Motor neuron (in vitro differentiated cells): Measurements from ENCODE around the gene NAA80. TPM values are rescaled to one million over a fixed set of nuclear protein-coding genes. Genes with fewer than 3 reads are reported as not detected.
"Not testable (repeated sequence)": the region's sequence is repeated elsewhere in the genome, so short reads cannot be mapped to it uniquely, and the experiment has no call there.

Experiments used
- ATAC-seq, 8 experiments: fragments of 200-7000 bp; cut with Tn5 transposase; replicated peaks in 6 of 8; 2 replicates each; pipeline ENCODE4 v1.8.0; 2021; ENCODE audit warnings: mild to moderate bottlenecking in 8 of 8, moderate library complexity in 8 of 8
- H3K27ac ChIP-seq, 2 donors: fragments of 250-450 bp; sonication (Bioruptor Pico); 2 replicates each; pipeline ENCODE4 v1.9.0; 2021; ENCODE audit warnings: antibody characterized with exemption in 2 of 2, mild to moderate bottlenecking in 2 of 2, moderate library complexity in 1 of 2
- H3K4me1 ChIP-seq, 2 donors: fragments of 250-450 bp; sonication (Bioruptor Pico); replicated peaks in 1 of 2; 2 replicates each; pipeline ENCODE4 v1.6.1; 2021; ENCODE audit warnings: antibody characterized with exemption in 2 of 2, mild to moderate bottlenecking in 2 of 2, moderate library complexity in 1 of 2
- H3K4me3 ChIP-seq, 5 donors: fragments of 250-450 bp; sonication (Bioruptor Pico); 2 replicates each; pipeline ENCODE4 v1.9.0; 2021; ENCODE audit warnings: antibody characterized with exemption in 5 of 5, mild to moderate bottlenecking in 5 of 5, moderate library complexity in 4 of 5
- WGBS, 10 experiments: fragments of 450-650 bp; shearing (Covaris generic); methylation state at CpG; one replicate each; pipeline ENCODE4 v1.0.0; 2022; 5-methylcytosine and 5-hydroxymethylcytosine counted together
- in situ Hi-C, 9 experiments: fragments of 400-800 bp; cut with MboI; loops; one replicate each; pipeline ENCODE4 v1.15.0; 2021; ENCODE audit warnings: low sequenced_read_pairs in 9 of 9, low pct_unique_long_range_greater_than_20kb in 2 of 9; ENCODE audit not compliant: unreplicated experiment in 9 of 9
- total RNA-seq, 8 experiments: library from RNA; unstranded; fragments of 300-600 nt; gene quantifications; 2 replicates each; pipeline versions ENCODE4 v1.2.3 to v1.2.4, GENCODE V29; 2022

Gene NAA80
- total RNA-seq, 8 experiments from 2014 or later = 2.7 to 8.8 (median 5.1) TPM

GRCh38 chr3:50274371-50275104 lies 24.7 kb downstream of the NAA80 start:
- in situ Hi-C loops = loop anchor here in 2 of 9 experiments (10.0 kb wide), 1 partner anchor 80 kb away; the partner anchor contains the start of gene GNAT1 (in 2 of the 2)
- ATAC-seq = peak; percentile 6 to 43 (median 31)
- no peak overlapping the region for H3K4me3 ChIP-seq
- peaks cover 9 to 11% of the 10 kb centered on the region in 2 donors for H3K4me1 ChIP-seq
- no peak overlapping the region for H3K27ac ChIP-seq
- WGBS, 10 experiments = 0 to 70% (median 13%) methylated on average over 1 to 4 of the region's 26 CpGs; no CpG with 5 or more reads in 5 of the 10 experiments

- 58 to 90% (median 82%) methylated on average over 2 to 9 of the region's 31 CpGs; no CpG with 5 or more reads in 6 of the 10 experiments for WGBS, 10 experiments
- no peak overlapping the region for H3K27ac ChIP-seq
- ATAC-seq = no peak
- H3K4me3 ChIP-seq = no peak overlapping the region
- peaks cover 9 to 19% of the 10 kb centered on the region in 2 donors for H3K4me1 ChIP-seq
- in situ Hi-C loops = loop anchor here in 2 of 9 experiments (10.0 kb wide), 1 partner anchor 79 kb away; the partner anchor contains the start of gene GNAT1 (in 2 of the 2)
These were observed 25.5 kb downstream of the NAA80 start for GRCh38 chr3:50273689-50274065.

DNA sequence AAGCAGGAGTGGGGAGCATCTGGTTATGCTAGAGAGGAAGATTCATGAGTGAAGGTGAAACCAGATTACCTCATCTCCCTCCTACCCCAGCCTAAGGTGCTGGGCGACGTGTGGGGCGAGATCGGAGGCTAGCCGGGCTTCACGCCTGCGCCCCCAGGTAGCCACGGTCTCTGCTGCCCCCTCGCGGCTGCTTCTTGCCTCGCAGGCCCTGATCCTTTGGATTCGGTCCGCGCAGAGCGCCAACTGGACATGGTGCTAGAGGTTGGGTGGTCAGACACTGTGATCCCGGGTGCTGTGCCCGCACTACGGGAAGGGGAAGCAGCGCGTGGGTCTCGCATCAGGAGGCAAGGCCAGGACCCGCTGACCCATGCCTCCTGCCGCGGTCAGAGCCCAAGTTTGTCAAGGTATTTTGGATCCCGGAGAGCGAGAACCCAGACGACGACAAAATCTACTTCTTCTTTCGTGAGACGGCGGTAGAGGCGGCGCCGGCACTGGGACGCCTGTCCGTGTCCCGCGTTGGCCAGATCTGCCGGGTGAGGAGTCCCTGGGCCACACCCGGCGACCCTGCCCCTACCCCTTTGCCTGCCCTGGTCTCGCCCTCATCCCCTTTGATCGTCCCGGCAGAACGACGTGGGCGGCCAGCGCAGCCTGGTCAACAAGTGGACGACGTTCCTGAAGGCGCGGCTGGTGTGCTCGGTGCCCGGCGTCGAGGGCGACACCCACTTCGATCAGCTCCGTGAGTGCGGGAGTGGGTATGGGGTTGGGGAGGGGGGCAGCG lies 26.1 kb downstream of the NAA80 start:
- Histone ChIP-seq H3K4me1 (peaks cover 9 to 22% of the 10 kb centered on the region in 2 donors), H3K27ac (no peak overlapping the region), H3K4me3 (peak overlapping the region in 2 of 5 donors; percentile 2 to 13)
- ATAC-seq = peak; percentile 39 to 85 (median 78)
- in situ Hi-C loops = loop anchor here in 2 of 9 experiments (10.0 kb wide), 1 partner anchor 78 kb away; the partner anchor contains the start of gene GNAT1 (in 2 of the 2)
- 0 to 80% (median 0%) methylated on average over 1 to 9 of the region's 61 CpGs; no CpG with 5 or more reads in 5 of the 10 experiments for WGBS, 10 experiments

DNA sequence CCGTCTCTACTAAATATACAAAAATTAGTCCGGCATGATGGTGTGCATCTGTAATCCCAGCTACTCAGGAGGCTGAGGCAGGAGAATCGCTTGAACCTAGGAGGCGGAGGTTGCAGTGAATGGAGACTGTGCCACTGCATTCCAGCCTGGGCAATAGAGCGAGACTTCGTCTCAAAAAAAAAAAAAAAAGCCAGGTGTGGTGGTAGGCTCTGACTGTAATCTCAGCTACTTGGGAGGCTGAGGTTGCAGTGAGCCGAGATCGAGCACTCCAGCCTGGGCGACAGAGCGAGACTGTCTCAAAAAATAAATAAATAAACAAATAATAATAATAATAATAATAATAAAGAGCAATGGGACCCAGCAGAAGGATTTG lies 26.7 kb downstream of the NAA80 start:
- 28 to 100% (median 67%) methylated on average over 1 to 6 of the region's 10 CpGs for WGBS, 10 experiments
- ATAC-seq, H3K4me3 ChIP-seq, H3K27ac ChIP-seq: not testable (repeated sequence)
- in situ Hi-C loops = loop anchor here in 2 of 9 experiments (10.0 kb wide), 1 partner anchor 78 kb away; the partner anchor contains the start of gene GNAT1 (in 2 of the 2)
- peaks cover 13 to 28% of the 10 kb centered on the region in 2 donors for H3K4me1 ChIP-seq

DNA sequence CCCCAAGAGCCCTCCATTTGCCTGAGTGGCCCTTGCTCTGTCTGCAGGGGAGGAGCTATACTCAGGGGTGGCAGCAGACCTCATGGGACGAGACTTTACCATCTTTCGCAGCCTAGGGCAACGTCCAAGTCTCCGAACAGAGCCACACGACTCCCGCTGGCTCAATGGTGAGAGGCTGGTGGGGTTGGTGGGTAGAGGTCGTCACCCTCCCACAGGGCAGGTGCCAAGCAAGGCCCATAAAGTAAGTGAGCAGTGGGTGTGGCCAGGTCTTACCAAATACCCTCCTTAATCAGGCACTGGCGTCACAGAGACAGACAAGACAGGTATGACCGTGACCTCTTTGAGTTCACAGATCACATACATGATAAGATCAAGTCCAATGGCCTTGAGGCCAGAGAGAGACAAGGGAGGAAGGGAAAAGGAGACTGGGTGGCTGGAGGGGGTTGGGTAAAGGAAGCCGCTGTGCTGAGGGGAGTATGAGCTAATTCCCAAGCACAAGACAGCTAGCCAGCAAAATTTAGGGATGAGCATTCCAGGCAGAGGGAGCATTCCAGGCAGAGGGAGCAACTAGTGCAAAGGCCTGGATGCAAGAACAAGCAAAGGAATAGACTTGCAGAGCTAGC lies 27.8 kb downstream of the NAA80 start:
- in situ Hi-C loops = loop anchor here in 2 of 9 experiments (10.0 kb wide), 1 partner anchor 77 kb away; the partner anchor contains the start of gene GNAT1 (in 2 of the 2)
- no peak overlapping the region for H3K4me3 ChIP-seq
- no peak for ATAC-seq
- WGBS, 10 experiments = 0 to 97% (median 67%) methylated on average over 1 to 6 of the region's 10 CpGs; no CpG with 5 or more reads in 5 of the 10 experiments
- H3K4me1 ChIP-seq = peaks cover 22 to 39% of the 10 kb centered on the region in 2 donors
- H3K27ac ChIP-seq = no peak overlapping the region

DNA sequence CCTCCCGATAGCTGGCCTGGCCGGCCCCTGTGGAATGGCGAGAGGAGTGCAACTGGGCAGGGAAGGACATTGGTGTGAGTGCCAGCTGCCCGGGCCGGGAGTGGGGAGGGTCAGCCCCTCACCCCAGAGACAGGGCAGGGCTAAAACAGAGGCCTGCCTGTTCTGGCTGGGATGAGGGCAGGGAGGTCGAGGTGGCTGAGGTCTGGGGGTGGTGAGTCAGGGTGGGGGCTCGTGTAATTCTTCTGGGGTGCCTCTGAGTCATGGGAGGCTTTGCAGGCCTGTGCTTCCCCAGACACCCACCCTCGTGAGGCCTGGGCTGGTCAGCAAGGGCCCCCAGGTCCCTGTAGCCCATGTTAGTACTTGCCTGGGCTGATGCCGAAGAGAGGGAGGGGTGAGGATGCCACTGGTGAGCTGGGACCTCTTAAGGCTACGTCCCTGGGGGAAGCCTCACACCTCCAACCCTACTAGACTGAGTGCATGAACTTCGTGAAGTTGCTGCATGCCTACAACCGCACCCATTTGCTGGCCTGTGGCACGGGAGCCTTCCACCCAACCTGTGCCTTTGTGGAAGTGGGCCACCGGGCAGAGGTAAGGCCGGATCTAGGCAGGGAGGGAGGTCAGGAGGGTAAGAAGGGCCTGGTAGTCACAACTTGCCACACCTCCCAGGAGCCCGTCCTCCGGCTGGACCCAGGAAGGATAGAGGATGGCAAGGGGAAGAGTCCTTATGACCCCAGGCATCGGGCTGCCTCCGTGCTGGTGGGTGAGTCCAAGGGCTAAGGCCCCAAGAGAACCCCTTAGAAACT lies 28.6 kb downstream of the NAA80 start:
- Histone ChIP-seq H3K4me1 (peaks cover 27 to 47% of the 10 kb centered on the region in 2 donors), H3K4me3 (no peak overlapping the region), H3K27ac (no peak overlapping the region)
- in situ Hi-C loops = loop anchor here in 2 of 9 experiments (10.0 kb wide), 1 partner anchor 76 kb away; the partner anchor contains the start of gene GNAT1 (in 2 of the 2)
- ATAC-seq = no peak
- 20 to 100% methylated on average over 1 to 3 of the region's 19 CpGs; no CpG with 5 or more reads in 8 of the 10 experiments for WGBS, 10 experiments

GRCh38 chr3:50269977-50270413 lies 29.2 kb downstream of the NAA80 start:
- ATAC-seq = peak in 1 of 8 experiments; percentile 3
- Histone ChIP-seq H3K4me3 (no peak overlapping the region), H3K4me1 (peaks cover 34 to 53% of the 10 kb centered on the region in 2 donors), H3K27ac (no peak overlapping the region)
- in situ Hi-C loops = loop anchor here in 2 of 9 experiments (10.0 kb wide), 1 partner anchor 75 kb away; the partner anchor contains the start of gene GNAT1 (in 2 of the 2)
- 90 to 100% (median 100%) methylated on average over 1 to 3 of the region's 8 CpGs; no CpG with 5 or more reads in 7 of the 10 experiments for WGBS, 10 experiments

GRCh38 chr3:50269460-50269859 lies 29.7 kb downstream of the NAA80 start:
- H3K27ac ChIP-seq = no peak overlapping the region
- in situ Hi-C loops = no loop called here
- peaks cover 38 to 57% of the 10 kb centered on the region in 2 donors for H3K4me1 ChIP-seq
- no peak for ATAC-seq
- no peak overlapping the region for H3K4me3 ChIP-seq
- 73 to 100% methylated on average over 1 to 2 of the region's 4 CpGs; no CpG with 5 or more reads in 8 of the 10 experiments for WGBS, 10 experiments

DNA sequence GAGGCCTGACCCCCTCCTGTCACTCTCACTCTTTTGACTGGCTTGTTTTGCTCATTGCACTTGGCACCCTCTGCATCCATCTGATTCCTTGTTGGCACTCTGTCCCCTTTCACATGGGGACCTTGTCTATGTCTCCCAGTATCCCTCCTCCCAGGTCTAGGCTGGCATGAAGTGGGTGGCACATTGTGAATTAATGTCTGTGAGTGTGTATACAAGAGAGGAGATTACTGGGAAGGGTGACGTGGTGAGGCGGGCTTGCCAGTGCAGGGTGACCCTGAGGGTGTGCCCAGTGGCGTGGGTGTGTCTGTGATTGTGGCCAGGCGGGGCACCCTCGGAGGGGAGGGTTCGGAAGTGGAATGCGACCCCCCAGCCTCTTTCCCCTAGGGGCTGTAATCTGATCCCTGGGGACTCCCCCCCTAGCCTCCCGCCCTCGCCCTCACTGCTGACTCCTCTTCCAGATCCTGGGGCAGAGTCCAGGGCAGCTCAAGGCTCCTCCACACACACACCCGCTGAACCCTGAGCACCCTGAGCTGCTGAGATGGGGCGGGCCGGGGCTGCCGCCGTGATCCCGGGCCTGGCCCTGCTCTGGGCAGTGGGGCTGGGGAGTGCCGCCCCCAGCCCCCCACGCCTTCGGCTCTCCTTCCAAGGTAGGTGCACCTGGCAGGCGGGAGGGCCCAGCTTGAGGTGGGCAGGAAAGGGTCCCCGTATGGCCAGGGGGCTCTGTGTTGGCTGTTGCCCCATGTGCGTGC lies 30.3 kb downstream of the NAA80 start, which contains the start of gene SEMA3B:
Gene SEMA3B, plus strand, starts transcription at position 445 of the 749 bp plus-strand sequence. Its CDS starts 94 bp downstream, at position 539.
- H3K27ac ChIP-seq = no peak within 1 kb of the TSS

DNA sequence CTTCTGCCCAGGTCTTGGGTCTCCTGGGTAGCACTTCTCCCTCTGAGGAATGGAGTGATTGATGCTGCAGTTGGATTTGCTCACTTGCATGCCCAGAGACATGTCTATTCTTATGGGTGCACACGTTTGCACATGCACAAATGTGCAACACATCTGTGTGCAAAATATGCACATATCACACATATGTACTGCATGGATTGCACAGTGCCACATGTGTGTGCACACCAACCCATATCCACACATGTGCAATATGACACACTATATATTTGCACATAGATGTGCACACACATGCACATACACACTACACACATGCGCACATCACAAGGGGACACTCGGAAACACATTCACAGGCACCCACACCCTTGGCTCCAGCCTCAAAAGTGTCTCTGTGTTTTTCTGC lies 30.9 kb downstream of the NAA80 start:
- H3K4me3 ChIP-seq = no peak overlapping the region
- H3K4me1 ChIP-seq = peaks cover 46 to 67% of the 10 kb centered on the region in 2 donors
- no peak overlapping the region for H3K27ac ChIP-seq
- WGBS, 10 experiments = 0 to 80% (median 80%) methylated on average over 1 to 3 of the region's 3 CpGs; no CpG with 5 or more reads in 7 of the 10 experiments
- in situ Hi-C loops = no loop called here
- ATAC-seq = peak in 2 of 8 experiments; percentile 1 to 3

More for the DNA sequence above, 30.3 kb downstream of the NAA80 start, which contains the start of gene SEMA3B:
- Histone ChIP-seq H3K4me3 (no peak within 1 kb of the TSS), H3K4me1 (peaks cover 43 to 63% of the 10 kb centered on the region in 2 donors)
- peak in 3 of 8 experiments; percentile 35 to 42 (median 39) for ATAC-seq
- in situ Hi-C loops = no loop called here
- WGBS, 10 experiments = 100% methylated on average over 2 of the region's 21 CpGs; no CpG with 5 or more reads in 9 of the 10 experiments
